Measurements from ENCODE around the gene AP5S1. TPM values are rescaled to one million over a fixed set of nuclear protein-coding genes. Genes with fewer than 3 reads are reported as not detected.

Gene AP5S1
- total RNA-seq, 1 experiment from 2014 or later, result 2.8 TPM

DNA sequence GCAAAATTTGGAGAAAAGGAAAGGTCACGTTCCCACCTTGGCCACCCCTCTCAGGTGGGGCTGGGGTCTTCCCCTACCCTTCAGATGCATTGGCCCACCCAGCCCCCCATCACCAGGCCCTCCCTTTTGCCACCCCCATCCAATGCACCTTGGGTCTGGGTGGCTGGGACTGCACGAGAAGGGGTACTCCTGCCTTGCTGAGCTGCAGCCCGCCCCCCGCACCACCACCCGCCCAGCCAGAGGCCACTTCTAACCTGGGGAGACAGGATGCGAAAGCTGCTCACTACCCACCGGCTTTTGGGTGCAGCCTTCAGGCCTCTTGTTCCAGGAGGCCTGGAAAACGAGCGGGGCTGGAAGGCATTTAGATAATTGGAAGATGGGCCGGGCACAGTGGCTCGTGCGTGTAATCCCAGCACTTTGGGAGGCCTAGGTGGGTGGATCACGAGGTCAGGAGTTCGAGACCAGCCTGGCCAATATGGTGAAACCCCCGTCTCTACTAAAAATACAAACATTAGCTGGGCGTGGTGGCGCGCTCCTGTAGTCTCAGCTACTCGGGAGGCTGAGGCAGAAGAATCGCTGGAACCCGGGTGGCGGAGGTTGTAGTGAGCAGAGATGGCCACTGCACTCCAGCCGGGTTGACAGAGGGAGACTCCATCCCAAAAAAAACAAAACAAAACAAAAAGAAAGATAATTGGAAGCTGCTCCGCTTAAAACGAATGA, 25.5 kb upstream of the AP5S1 start:
- Mint-ChIP-seq H3K27me3 (ENCODE audit: low read depth) (peaks cover 12% of the 10 kb centered on the region; the same call in 1 of the 2 replicates), H3K9me3 (no peaks in the 10 kb centered on the region), H3K36me3 (no peaks in the 10 kb centered on the region), H3K27ac (no peak overlapping the region), H3K4me3 (peak overlapping the region; percentile 82), H3K4me1 (peaks cover 38% of the 10 kb centered on the region)
- ChIA-PET POLR2A (no interaction called here), CTCF (interaction anchor here (0.7 to 2.8 kb wide), 4 partner anchors 9 to 25 kb away, joined by 4 to 29 read pairs (median 8); partner anchors contain the start of genes AP5S1, CENPB and SPEF1)
- ATAC-seq (no peak), DNase-seq (ENCODE audit: low spot score) (no peak)
- TF ChIP-seq ZNF219 (CRISPR knock-in tag; IDR thresholded peaks at IDR 0.05; ENCODE audit: borderline replicate concordance), result no peak
- TF ChIP-seq ZNF396 (CRISPR knock-in tag; IDR thresholded peaks at IDR 0.05; ENCODE audit: borderline replicate concordance), result no peak
- TF ChIP-seq ZNF232 (CRISPR knock-in tag; IDR thresholded peaks at IDR 0.05), result no peak
- TF ChIP-seq, protein P1, sequence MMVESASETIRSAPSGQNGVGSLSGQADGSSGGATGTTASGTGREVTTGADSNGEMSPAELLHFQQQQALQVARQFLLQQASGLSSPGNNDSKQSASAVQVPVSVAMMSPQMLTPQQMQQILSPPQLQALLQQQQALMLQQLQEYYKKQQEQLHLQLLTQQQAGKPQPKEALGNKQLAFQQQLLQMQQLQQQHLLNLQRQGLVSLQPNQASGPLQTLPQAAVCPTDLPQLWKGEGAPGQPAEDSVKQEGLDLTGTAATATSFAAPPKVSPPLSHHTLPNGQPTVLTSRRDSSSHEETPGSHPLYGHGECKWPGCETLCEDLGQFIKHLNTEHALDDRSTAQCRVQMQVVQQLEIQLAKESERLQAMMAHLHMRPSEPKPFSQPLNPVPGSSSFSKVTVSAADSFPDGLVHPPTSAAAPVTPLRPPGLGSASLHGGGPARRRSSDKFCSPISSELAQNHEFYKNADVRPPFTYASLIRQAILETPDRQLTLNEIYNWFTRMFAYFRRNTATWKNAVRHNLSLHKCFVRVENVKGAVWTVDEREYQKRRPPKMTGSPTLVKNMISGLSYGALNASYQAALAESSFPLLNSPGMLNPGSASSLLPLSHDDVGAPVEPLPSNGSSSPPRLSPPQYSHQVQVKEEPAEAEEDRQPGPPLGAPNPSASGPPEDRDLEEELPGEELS (CRISPR knock-in tag; IDR thresholded peaks at IDR 0.05), result no peak
- no peak for TF ChIP-seq NR3C1 (CRISPR knock-in tag; conservative IDR thresholded peaks at IDR 0.05; ENCODE audit: low read depth)
- no peak for TF ChIP-seq ESRRA (CRISPR knock-in tag; IDR thresholded peaks at IDR 0.05; ENCODE audit: borderline replicate concordance)
- no peak for TF ChIP-seq NR1H2 (CRISPR knock-in tag; IDR thresholded peaks at IDR 0.05)
- TF ChIP-seq, protein P2, sequence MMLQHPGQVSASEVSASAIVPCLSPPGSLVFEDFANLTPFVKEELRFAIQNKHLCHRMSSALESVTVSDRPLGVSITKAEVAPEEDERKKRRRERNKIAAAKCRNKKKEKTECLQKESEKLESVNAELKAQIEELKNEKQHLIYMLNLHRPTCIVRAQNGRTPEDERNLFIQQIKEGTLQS (CRISPR knock-in tag; conservative IDR thresholded peaks at IDR 0.05), result no peak
- no peak for TF ChIP-seq ZNF138 (CRISPR knock-in tag; conservative IDR thresholded peaks at IDR 0.05)
- TF ChIP-seq, protein P3, sequence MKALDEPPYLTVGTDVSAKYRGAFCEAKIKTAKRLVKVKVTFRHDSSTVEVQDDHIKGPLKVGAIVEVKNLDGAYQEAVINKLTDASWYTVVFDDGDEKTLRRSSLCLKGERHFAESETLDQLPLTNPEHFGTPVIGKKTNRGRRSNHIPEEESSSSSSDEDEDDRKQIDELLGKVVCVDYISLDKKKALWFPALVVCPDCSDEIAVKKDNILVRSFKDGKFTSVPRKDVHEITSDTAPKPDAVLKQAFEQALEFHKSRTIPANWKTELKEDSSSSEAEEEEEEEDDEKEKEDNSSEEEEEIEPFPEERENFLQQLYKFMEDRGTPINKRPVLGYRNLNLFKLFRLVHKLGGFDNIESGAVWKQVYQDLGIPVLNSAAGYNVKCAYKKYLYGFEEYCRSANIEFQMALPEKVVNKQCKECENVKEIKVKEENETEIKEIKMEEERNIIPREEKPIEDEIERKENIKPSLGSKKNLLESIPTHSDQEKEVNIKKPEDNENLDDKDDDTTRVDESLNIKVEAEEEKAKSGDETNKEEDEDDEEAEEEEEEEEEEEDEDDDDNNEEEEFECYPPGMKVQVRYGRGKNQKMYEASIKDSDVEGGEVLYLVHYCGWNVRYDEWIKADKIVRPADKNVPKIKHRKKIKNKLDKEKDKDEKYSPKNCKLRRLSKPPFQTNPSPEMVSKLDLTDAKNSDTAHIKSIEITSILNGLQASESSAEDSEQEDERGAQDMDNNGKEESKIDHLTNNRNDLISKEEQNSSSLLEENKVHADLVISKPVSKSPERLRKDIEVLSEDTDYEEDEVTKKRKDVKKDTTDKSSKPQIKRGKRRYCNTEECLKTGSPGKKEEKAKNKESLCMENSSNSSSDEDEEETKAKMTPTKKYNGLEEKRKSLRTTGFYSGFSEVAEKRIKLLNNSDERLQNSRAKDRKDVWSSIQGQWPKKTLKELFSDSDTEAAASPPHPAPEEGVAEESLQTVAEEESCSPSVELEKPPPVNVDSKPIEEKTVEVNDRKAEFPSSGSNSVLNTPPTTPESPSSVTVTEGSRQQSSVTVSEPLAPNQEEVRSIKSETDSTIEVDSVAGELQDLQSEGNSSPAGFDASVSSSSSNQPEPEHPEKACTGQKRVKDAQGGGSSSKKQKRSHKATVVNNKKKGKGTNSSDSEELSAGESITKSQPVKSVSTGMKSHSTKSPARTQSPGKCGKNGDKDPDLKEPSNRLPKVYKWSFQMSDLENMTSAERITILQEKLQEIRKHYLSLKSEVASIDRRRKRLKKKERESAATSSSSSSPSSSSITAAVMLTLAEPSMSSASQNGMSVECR (CRISPR knock-in tag; IDR thresholded peaks at IDR 0.05; ENCODE audit: borderline replicate concordance), result no peak
- no peak for TF ChIP-seq MYBL2 (CRISPR knock-in tag; IDR thresholded peaks at IDR 0.05)
- no peak for TF ChIP-seq SOX15 (CRISPR knock-in tag; IDR thresholded peaks at IDR 0.05)
- TF ChIP-seq, protein P4, sequence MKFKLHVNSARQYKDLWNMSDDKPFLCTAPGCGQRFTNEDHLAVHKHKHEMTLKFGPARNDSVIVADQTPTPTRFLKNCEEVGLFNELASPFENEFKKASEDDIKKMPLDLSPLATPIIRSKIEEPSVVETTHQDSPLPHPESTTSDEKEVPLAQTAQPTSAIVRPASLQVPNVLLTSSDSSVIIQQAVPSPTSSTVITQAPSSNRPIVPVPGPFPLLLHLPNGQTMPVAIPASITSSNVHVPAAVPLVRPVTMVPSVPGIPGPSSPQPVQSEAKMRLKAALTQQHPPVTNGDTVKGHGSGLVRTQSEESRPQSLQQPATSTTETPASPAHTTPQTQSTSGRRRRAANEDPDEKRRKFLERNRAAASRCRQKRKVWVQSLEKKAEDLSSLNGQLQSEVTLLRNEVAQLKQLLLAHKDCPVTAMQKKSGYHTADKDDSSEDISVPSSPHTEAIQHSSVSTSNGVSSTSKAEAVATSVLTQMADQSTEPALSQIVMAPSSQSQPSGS (CRISPR knock-in tag; IDR thresholded peaks at IDR 0.05; ENCODE audit: borderline replicate concordance, low read depth), result no peak
- TF ChIP-seq, protein P5, sequence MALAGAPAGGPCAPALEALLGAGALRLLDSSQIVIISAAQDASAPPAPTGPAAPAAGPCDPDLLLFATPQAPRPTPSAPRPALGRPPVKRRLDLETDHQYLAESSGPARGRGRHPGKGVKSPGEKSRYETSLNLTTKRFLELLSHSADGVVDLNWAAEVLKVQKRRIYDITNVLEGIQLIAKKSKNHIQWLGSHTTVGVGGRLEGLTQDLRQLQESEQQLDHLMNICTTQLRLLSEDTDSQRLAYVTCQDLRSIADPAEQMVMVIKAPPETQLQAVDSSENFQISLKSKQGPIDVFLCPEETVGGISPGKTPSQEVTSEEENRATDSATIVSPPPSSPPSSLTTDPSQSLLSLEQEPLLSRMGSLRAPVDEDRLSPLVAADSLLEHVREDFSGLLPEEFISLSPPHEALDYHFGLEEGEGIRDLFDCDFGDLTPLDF (CRISPR knock-in tag; IDR thresholded peaks at IDR 0.05), result no peak
- TF ChIP-seq NFE2L1 (CRISPR knock-in tag; IDR thresholded peaks at IDR 0.05), result no peak
- no peak for TF ChIP-seq SMAD4 (CRISPR knock-in tag; IDR thresholded peaks at IDR 0.05)
- no peak for TF ChIP-seq ZNF423 (CRISPR knock-in tag; IDR thresholded peaks at IDR 0.05)
- TF ChIP-seq JUN (CRISPR knock-in tag; IDR thresholded peaks at IDR 0.05), result no peak

Data from WTC11 (cell line).